GM19467 (cell line): ENCODE data around the gene B3GNT7.
A peak's percentile ranks its signal among the peaks of the same experiment; 100 is the strongest.
"Not testable (repeated sequence)": the region's sequence is repeated elsewhere in the genome, so short reads cannot be mapped to it uniquely, and the experiment has no call there.

Experiments used
- ATAC-seq: cut with Tn5 transposase; IDR thresholded peaks from one replicate; pipeline ENCODE4 v1.9.1; 2021; ENCODE audit warnings: mild to moderate bottlenecking, moderate library complexity; ENCODE audit not compliant: unreplicated experiment

The B3GNT7 gene, protein sequence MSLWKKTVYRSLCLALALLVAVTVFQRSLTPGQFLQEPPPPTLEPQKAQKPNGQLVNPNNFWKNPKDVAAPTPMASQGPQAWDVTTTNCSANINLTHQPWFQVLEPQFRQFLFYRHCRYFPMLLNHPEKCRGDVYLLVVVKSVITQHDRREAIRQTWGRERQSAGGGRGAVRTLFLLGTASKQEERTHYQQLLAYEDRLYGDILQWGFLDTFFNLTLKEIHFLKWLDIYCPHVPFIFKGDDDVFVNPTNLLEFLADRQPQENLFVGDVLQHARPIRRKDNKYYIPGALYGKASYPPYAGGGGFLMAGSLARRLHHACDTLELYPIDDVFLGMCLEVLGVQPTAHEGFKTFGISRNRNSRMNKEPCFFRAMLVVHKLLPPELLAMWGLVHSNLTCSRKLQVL

DNA sequence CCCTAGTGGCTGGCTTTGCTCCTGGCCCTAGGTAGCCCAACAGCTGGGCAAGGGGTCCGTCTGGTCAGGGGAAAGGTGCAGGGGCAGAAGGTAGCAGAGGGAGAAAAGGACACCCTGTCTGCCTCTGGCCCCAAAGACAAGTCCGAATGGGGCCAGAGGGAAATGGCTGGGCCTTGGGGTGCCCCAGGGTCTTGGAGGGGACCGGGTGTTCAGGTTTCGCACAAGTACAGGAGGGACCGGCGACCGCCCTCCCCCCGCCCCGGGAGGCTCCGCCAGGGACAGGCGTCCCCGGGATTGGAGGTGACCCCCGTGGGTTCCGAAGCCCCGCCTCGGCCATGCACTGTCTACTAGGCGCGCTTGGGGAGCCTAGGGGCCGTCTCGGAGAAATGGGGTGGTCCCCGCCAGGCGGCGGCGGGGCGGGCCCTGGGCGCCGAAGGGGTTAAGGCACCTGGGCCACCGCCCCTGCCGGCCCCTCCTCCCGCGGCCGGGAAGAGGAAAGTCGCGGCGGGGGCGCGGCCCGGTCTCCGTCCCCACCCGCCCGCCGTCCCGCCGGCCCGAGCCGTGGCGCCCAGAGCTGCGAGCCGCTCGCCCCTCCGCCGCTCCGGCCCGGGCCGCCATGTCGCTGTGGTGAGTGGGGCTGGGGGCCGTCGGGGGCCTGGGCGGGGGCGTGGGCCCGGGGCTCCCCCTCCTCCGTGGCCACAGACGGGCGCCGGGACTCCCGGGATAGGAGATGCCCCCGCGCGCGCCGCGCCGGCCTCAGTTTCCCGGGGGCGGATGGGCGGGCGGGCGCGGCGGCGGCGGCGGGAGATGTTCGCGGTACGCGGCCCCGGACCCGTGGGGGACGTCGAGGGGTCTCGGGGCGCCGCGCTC, at the start of gene B3GNT7:
Gene B3GNT7 (plus strand): TSS at position 523 of the 870 bp plus-strand sequence. CDS start 94 bp downstream, at position 617.
- no peak for ATAC-seq

DNA sequence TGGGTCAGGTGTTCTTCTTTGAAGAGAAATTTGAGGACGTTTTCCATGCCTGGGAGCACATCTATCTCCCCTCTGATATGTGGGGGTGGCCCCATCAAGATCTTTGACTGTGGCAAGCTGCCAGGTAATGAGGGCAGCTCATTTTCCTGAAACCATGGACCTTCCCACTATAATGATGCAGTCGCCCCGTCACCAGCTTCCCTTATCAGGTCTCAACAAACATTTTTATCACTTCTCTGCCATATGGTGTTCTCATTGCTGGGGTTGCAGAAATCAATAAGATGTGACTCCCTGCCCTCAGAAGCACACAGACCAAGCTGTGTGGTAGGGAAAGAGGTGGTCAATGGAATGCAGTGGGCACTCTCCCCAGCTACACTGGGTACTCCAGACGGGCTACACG, 48.4 kb upstream of the B3GNT7 start:
- no peak for ATAC-seq

DNA sequence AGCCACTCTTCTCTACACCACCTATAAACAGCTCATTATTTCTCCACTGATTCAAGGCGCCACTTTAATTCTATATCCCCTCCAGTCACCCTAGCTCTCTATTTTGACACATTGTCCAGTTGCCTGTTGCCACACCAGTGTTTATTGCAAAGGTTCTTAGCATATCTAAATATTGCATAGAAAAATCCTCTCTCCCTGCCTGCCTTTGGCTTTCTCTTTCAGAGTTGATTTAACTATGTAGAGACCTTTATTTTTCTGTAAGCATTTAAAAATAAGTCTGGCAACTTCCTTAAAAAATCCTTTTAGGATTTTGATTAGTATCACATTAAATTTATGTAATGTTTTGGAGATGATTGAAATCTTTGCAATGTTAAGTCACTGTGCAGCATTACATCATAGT, 47.9 kb upstream of the B3GNT7 start:
- no peak for ATAC-seq

DNA sequence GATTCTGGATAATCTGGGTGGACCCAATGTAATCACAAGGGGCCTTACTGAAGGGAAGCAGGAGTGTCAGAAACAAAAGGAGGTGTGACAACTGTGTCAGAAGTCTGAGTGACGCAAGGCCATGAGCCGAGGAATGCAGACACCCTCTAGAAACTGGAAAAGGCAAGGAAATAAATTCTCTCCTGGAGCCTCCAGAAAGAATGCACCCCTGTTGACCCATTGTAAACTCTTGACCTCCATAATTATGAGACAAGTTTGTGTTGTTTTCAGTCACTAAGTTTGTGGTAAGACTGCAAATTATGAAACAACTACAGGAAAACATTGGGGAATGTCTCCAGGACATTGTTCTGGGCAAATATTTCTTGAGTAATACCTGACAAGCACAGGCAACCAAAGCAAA, 47.3 kb upstream of the B3GNT7 start:
- ATAC-seq, result no peak

DNA sequence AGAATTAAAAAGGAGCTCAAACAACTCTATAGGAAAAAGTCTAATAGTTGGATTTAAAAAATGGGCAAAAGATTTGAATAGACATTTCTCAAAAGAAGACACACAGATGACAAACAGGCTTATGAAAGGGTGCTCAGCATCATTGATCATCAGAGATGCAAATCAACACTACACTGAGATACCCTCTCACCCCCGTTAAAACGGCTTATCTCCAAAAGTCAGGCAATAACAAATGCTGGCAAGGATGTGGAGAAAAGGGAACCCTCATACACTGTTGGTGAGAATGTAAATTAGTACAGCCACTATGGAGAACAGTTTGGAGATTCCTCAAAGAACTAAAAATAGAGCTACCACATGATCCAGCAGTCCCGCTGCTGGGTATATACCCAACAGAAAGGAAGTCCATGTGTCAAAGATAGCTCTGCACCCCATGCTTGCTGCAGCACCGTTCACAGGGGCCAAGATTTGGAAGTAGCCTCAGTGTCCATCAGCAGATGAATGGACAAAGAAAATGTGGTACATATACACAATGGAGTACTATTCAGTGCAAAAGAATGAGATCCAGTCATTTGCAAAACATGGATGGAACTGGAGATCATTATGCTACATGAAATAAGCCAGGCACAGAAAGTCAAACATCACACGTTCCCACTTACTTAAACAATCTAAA, 46.7 kb upstream of the B3GNT7 start:
- no peak for ATAC-seq

DNA sequence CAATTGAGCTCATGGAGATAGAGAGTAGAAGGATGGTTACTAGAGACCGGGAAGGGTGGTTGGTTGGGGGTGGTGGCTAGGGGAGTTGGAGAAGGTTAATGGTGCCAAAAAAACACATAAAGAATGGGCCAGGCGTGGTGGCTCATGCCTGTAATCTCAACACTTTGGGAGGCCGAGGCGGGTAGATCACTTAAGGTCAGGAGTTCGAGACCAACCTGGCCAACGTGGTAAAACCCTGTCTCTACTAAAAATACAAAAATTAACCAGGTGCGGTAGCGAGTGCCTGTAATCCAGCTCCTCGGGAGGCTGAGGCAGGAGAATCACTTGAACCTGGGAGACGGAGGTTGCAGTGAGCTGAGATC, 46.2 kb upstream of the B3GNT7 start:
- not testable (repeated sequence) for ATAC-seq

DNA sequence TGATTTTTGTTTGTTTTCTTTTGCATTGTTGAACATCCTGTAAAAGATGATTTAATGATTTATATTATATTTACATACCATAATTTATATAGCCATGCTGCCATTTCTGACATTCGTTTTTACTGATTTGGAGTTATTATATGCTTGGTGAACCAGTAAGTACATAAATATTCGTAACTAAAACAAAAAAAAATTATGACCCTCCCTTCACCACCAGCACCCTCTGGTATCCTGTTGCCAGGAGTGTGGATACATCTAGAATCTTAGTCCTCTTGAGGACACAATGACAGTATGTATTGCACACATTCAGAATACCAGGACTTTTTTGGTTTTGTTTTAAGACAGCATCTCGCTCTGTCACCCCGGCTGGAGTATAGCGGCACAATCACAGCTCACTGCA, 43.9 kb upstream of the B3GNT7 start:
- no peak for ATAC-seq

DNA sequence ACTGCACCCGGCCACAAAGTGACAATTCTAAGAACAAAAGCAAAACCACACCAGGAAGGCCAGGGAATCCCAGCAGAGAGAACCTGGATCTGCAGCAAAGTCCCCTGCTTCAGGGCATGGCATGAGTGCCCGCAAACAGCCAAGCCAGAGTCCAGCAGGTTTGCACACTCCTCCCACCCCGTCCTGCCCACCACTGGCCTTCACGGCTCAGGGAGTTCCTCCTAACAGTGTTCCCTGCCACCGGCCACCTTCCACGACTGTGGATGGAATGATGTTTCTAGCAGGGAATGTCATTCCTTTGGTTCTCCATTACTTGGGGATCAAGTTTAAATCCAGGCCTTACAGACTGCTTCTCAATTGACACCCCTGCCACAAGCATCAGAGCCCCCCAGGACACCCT, 42.0 kb upstream of the B3GNT7 start:
- ATAC-seq, result no peak

DNA sequence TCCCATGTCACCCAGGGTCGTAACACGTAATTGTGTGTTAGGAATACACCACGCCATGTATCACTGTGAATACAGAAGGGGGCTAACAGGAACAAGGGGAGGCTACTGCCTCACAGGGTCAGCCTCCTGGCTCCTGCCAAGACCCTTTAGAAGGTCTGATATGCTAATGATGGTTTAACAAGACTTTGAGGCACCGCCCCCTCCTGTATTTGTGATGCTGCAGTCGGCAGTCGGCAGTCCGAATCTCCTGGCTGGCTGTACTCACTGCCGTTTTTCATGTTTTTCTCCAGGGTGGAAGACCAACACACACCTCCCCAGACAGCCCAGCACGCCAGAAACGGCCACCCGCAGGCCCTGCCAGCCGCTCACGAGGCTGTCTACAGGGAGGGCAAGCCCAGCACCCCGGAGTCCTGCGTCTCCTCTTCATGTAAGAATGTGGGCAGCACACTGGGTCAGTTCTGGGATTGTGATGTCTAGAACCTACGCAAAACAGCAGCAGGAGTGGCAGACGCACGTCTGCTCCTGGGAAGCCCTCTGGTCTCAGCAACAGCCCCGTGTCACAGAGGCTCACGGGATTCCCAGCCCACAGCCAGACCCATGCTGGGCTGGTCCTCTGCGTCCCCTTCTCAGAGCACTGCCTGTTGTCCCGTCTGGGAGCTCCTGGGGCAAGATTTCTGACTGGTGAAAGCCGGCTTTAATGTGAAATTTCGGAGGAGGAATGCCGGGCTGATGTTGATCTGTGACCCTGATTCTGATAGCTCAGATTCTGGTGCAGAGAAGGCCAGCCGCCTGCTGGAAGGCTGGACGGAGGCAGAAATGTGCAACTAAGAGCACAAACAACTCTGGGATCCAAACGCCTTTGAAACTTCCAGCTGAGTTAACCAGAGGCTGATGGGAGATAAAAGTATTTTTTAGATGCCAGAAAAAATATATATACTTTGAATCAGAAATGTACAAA, 39.7 kb upstream of the B3GNT7 start:
- no peak for ATAC-seq

DNA sequence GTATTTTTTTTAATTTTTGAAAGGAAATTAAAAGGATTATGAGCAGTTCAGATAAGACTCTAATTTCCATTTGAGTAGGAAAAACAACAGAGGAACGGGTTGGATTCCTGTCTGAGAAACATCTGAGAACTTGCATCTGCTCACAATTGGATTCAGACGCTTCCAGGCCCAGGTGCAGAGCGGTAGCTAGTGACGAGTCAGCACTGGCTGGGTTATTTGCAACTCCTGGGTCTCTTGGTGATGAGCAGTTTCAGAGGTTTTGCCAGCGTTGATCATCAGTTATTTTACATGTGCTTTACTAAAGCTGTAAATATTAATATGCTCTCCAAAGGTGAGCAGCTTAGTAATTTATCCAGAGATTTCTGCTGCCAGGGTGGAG, 39.1 kb upstream of the B3GNT7 start:
- no peak for ATAC-seq

DNA sequence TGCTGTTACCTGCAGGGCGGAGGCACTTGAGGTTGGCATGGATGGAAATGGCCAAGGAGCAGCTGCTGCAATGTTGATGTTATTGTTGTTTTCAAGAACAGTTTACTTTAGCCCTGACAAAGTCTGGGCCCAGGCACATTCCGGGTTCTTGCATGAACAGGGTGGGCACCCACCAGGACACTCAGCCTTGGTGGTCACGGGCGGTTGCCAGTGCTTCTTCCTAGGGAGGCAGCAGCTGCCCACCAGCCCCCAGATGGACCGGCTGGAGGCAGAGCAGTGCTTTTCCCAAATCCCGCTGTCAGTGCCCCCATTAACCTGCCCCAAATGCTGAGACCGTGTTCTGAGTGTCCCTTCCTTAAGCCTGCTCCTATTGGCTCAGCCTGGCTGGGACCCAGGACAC, 38.5 kb upstream of the B3GNT7 start:
- ATAC-seq, result no peak

DNA sequence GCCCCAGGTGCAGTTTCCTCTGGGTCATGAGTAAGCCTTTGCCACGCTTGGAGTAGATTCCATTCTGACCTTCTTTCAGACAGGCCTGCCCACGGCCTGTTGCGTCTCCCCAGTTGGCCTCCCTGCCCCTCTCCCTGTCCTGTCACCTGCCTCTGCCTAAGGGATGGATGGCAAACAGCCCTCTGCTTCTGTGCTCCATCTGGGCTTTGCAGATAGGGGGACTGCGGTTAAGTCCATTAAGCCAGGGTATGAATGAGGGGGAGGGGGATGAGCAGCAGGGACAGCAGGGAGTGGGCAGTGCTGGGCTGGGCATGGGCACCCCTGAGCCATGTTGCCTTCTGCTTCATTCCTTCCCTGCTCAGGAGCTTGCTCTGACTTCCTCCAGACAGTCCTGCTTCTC, 37.6 kb upstream of the B3GNT7 start:
- ATAC-seq, result no peak

DNA sequence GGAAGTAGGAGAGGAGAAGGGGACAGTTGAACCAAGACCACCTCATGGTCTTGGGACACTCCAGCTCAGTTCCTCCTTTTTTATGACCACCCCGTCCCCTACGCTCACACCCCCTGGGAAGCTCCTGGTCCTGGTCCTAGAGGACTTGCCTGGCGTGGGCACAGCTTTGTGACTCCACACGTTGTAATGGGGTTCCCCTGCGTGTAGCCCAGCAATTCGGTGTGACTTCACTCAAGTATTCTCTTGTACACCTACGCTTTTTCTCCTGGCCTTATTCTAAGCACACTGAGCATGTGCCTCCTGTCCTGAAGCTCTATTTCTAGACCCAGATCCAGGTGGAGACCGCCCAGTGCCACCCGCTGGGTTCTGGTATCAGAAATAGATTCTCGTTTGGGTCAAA, 36.1 kb upstream of the B3GNT7 start:
- ATAC-seq, result no peak

DNA sequence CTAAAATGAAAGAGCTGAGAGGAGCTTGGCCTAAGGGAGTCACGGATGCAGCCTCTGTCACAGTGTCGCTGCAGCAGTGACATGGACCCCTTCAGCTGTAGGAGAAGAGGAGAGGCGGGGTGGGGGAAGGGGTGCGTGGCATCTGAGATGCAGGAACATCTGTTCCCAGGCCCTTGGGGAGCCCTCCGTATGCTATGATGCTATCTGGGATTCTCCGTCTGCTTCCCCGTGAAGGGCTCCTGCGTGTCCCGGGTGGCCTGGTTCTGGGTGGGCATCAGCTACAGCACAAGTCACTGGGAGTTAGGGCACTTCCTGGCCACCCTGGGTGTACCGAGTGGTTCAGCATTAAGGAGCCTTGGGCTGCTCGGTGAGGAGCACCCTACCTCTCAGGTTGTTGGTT, 35.6 kb upstream of the B3GNT7 start:
- ATAC-seq, result no peak

DNA sequence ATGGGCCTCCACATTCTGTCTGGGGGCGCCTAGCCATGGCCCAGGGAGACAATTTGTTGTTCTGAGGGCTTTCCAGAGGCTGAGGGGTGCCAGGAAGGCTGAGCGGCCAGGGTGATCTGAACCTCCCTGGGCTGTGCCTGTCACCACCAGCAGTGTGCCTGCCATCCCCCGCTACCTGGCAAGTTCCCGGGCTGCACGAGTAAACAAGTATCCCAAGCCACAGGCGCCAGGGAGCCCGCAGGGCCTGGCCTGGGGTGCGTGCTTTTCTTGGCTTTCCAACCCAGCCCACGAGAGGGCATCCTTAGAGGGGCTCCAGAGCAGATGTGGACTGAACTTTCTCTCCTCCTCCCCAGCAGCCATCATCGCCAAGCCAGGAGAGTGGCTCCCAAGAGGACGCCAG, 35.1 kb upstream of the B3GNT7 start:
- no peak for ATAC-seq

DNA sequence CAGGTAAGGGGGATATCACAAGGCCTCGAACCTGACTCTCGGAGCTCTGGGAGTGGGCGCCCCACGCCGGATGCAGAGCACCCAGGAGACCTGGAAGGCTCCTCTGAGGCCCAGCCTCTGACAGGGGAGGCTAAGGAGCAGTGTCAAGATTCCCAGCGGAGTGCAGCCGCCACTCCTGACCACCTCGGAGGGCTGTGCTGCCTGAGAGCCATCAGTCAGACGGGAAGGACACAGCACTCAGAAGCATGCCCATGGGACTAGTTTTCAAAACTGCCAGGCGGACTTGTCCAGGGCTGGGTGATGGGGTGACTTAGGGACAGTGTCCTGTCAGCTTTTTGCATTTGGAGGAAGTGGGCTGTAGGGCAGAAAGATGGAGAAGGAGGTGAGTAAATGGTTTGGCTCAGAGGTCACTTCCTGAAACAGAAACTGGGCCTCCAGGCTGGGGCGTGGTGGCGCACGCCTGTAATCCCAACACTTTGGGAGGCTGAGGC, 34.6 kb upstream of the B3GNT7 start:
- ATAC-seq, result no peak

DNA sequence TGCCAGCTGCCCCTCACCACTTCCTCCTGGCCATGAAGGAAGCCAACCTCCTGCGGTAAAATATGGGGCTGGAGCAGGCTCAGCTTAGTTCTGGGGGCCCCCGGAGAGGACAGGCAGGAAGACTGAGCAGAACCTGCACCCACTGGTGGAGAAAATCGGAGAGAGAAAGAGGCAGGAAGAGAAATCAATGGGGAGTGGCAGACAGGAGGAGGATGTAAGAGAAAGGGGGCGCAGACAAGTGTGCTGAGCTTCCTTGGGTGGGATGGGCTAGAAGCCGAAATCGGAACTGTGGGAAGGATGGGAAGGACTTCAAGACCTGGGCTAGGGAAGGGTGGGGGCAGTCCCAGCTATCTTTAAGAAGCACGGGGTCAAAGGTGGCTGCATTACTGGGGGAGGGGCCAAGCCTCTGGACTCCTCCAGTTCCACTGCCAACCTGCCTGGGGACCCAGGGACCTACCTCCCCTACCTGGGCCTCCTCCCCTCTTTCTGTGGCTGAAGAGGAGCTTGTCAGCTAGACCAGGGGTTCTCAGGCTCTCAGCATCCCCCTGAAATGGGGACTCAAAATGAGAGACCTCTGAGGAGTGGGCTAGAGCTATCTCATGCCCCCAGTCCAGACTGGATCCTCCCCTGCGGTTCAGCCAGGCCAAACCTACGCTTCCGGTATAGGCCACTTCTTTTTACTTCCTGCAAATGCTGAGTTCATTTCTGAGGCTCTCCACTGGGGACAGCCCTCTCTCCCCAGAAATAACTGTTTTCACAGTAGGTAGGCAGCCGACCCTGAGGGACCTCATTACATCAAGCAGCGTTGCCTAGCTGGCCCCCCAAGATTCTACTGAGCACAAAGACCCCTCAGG, 33.6 kb upstream of the B3GNT7 start:
- ATAC-seq, result peak; percentile 84

DNA sequence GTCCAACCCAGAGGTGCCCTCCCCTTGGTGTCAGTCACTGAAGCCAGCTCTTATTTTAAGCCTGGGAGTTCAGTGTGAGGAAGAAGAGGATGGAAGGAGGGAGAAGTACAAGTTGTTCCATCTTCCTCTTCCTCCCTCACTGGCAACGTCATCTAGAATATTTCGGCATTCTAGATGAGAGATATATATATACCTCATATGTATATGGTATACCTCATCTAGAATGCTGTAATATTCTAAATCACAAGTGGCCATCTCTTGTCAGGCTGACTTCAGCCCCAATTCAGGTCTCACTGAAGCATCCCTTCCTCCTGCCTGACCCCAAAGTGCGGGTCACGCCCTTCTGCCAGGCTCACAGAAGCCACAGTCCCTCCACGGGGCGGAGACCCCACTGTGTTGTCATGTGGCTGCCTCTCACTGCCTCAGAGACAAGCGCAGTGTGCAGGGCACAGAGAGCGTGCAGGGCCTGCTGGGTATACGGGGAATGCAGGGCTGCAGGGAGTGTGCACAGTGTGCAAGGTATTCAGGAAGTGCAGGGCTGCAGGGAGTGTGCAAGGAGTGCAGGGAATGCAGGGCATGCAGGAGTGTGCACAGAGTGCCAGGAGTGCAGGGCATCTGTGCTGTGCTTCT, 32.8 kb upstream of the B3GNT7 start:
- peak; percentile 31 for ATAC-seq

DNA sequence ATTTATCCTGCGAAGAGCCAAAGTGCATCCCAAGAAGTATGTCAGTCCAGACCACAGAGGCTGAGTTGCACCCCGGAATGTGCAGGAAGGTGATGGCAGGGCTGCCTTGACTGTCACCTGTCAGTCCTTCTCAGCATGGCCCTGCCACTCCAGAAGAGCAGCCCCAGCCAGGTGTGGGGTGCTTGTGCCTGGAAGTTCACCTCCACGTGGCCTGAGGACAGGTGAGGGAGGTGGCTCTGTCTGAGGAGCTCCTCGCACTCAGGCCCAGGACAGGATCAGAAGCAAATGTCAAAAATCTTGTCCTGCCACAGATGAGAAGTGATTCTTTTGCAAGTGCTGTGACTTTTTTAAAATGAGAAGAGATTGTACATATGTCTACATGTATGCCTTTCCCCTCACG, 31.4 kb upstream of the B3GNT7 start:
- ATAC-seq, result no peak
